Measurements from ENCODE around the gene KLHDC7A. TPM values are rescaled to one million over a fixed set of nuclear protein-coding genes. Genes with fewer than 3 reads are reported as not detected.

The KLHDC7A gene
- polyA plus RNA-seq, 1 donor from 2014 or later, result 0.04 TPM

DNA sequence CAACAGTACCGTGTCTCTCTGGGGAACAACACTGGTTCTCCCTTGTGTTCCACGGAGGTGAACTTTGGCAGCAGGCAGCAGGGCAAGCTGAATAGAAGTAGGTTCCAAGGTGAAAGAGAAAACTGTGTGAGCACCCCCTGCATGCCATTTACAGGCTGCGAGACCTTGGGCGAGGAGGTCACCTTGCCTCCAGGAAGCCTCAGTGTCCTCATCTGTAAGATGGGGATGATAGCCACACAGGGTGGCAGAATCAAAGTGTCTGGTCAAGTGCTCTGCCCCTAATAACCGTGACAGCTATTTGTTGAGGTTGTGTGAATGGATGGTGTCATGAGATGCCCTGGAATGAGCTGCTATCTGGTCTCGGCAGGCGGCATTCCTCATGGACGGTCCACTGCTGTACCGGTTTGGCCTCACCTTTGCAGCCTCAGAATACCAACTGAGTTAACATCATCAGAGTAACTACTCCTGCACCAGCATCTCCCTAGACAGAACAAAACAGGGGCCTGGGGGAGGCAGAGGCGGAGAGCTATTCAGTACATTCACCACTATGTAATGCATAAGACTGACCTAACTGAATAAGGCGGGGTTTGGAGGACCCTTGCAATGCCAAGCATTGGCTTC is 7.4 kb upstream of the KLHDC7A start:
- Histone ChIP-seq H3K79me2 (replicated peaks; ENCODE audit: insufficient read depth, low read length) (no peaks in the 10 kb centered on the region), H3K36me3 (ENCODE audit: insufficient read depth, low read length) (no peaks in the 10 kb centered on the region), H3F3A (ENCODE audit: insufficient read depth, low read length, poor library complexity, severe bottlenecking) (no peaks in the 10 kb centered on the region), H3K27ac (ENCODE audit: low read length) (no peak overlapping the region), H2AFZ (ENCODE audit: low read depth, low read length) (no peak overlapping the region), H4K20me1 (ENCODE audit: insufficient read depth) (no peaks in the 10 kb centered on the region), H3K4me2 (ENCODE audit: low read length) (no peak overlapping the region), H3K9ac (ENCODE audit: low read length) (no peak overlapping the region), H3K9me2 (ENCODE audit: insufficient read depth, low read length) (no peaks in the 10 kb centered on the region), H3K27me3 (ENCODE audit: insufficient read depth, low read depth, low read length) (no peaks in the 10 kb centered on the region), H3K9me3 (ENCODE audit: low read length) (no peaks in the 10 kb centered on the region), H3K4me3 (ENCODE audit: low read length) (no peak overlapping the region)
- TF ChIP-seq MXI1 (conservative IDR thresholded peaks at IDR 0.05; ENCODE audit: poor library complexity, severe bottlenecking) (no peak), EP300 (conservative IDR thresholded peaks at IDR 0.05; ENCODE audit: poor library complexity, severe bottlenecking) (no peak), POLR2AphosphoS5 (IDR thresholded peaks at IDR 0.05) (no peak), EZH2 (IDR thresholded peaks at IDR 0.05; ENCODE audit: borderline replicate concordance, insufficient read depth, low read length, poor library complexity, severe bottlenecking) (no peak), TAF1 (IDR thresholded peaks at IDR 0.05; ENCODE audit: low read depth) (no peak), SMC3 (conservative IDR thresholded peaks at IDR 0.05; ENCODE audit: poor library complexity) (no peak), RAD21 (conservative IDR thresholded peaks at IDR 0.05) (no peak)
- TF ChIP-seq, protein P1, sequence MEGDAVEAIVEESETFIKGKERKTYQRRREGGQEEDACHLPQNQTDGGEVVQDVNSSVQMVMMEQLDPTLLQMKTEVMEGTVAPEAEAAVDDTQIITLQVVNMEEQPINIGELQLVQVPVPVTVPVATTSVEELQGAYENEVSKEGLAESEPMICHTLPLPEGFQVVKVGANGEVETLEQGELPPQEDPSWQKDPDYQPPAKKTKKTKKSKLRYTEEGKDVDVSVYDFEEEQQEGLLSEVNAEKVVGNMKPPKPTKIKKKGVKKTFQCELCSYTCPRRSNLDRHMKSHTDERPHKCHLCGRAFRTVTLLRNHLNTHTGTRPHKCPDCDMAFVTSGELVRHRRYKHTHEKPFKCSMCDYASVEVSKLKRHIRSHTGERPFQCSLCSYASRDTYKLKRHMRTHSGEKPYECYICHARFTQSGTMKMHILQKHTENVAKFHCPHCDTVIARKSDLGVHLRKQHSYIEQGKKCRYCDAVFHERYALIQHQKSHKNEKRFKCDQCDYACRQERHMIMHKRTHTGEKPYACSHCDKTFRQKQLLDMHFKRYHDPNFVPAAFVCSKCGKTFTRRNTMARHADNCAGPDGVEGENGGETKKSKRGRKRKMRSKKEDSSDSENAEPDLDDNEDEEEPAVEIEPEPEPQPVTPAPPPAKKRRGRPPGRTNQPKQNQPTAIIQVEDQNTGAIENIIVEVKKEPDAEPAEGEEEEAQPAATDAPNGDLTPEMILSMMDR (IDR thresholded peaks at IDR 0.05; ENCODE audit: poor library complexity, severe bottlenecking), result no peak
- TF ChIP-seq, protein P2, sequence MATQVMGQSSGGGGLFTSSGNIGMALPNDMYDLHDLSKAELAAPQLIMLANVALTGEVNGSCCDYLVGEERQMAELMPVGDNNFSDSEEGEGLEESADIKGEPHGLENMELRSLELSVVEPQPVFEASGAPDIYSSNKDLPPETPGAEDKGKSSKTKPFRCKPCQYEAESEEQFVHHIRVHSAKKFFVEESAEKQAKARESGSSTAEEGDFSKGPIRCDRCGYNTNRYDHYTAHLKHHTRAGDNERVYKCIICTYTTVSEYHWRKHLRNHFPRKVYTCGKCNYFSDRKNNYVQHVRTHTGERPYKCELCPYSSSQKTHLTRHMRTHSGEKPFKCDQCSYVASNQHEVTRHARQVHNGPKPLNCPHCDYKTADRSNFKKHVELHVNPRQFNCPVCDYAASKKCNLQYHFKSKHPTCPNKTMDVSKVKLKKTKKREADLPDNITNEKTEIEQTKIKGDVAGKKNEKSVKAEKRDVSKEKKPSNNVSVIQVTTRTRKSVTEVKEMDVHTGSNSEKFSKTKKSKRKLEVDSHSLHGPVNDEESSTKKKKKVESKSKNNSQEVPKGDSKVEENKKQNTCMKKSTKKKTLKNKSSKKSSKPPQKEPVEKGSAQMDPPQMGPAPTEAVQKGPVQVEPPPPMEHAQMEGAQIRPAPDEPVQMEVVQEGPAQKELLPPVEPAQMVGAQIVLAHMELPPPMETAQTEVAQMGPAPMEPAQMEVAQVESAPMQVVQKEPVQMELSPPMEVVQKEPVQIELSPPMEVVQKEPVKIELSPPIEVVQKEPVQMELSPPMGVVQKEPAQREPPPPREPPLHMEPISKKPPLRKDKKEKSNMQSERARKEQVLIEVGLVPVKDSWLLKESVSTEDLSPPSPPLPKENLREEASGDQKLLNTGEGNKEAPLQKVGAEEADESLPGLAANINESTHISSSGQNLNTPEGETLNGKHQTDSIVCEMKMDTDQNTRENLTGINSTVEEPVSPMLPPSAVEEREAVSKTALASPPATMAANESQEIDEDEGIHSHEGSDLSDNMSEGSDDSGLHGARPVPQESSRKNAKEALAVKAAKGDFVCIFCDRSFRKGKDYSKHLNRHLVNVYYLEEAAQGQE (IDR thresholded peaks at IDR 0.05; ENCODE audit: borderline replicate concordance), result no peak

DNA sequence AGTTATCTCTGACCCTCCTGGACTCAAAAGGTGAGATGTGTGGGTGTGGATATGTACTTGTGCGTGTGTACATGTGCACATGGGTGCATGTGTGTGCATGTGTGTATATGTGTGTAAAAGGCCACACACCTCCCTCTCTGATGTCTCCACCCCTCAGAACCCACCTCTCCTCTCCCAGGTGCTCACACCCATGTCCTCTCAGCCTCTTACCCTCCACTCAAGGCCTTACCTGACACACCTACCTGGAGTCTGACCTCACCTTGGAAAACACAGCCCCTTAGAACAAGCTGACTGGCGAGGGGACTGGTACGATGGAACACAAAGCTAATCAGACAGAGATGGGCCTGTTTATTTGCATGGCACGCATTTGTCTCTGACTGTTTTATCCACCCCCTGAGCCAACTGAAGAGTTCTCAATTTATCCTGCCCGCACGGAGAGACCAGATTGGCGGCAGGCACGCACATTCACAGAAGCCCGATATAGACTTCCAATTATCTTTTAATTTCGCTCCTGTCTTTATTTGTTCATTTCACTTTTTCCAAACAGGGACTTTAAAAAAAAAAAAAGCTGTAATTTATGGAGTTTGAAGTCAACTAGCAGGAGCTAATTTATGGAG is 6.1 kb upstream of the KLHDC7A start:
- Histone ChIP-seq H3K27ac (ENCODE audit: low read length) (no peak overlapping the region), H3K4me3 (ENCODE audit: low read length) (no peak overlapping the region), H3K9ac (ENCODE audit: low read length) (no peak overlapping the region), H3K79me2 (replicated peaks; ENCODE audit: insufficient read depth, low read length) (no peaks in the 10 kb centered on the region), H2AFZ (ENCODE audit: low read depth, low read length) (no peak overlapping the region), H3K9me3 (ENCODE audit: low read length) (no peaks in the 10 kb centered on the region), H3K27me3 (ENCODE audit: insufficient read depth, low read depth, low read length) (no peaks in the 10 kb centered on the region), H3K4me2 (ENCODE audit: low read length) (no peak overlapping the region), H4K20me1 (ENCODE audit: insufficient read depth) (no peaks in the 10 kb centered on the region), H3K36me3 (ENCODE audit: insufficient read depth, low read length) (no peaks in the 10 kb centered on the region), H3K9me2 (ENCODE audit: insufficient read depth, low read length) (no peaks in the 10 kb centered on the region), H3F3A (ENCODE audit: insufficient read depth, low read length, poor library complexity, severe bottlenecking) (no peaks in the 10 kb centered on the region)
- TF ChIP-seq, protein P2 (IDR thresholded peaks at IDR 0.05; ENCODE audit: borderline replicate concordance), result no peak
- no peak for TF ChIP-seq MXI1 (conservative IDR thresholded peaks at IDR 0.05; ENCODE audit: poor library complexity, severe bottlenecking)
- no peak for TF ChIP-seq SMC3 (conservative IDR thresholded peaks at IDR 0.05; ENCODE audit: poor library complexity)
- TF ChIP-seq, protein P1 (IDR thresholded peaks at IDR 0.05; ENCODE audit: poor library complexity, severe bottlenecking), result no peak
- no peak for TF ChIP-seq EP300 (conservative IDR thresholded peaks at IDR 0.05; ENCODE audit: poor library complexity, severe bottlenecking)
- TF ChIP-seq EZH2 (IDR thresholded peaks at IDR 0.05; ENCODE audit: borderline replicate concordance, insufficient read depth, low read length, poor library complexity, severe bottlenecking), result no peak
- no peak for TF ChIP-seq TAF1 (IDR thresholded peaks at IDR 0.05; ENCODE audit: low read depth)
- no peak for TF ChIP-seq POLR2AphosphoS5 (IDR thresholded peaks at IDR 0.05)
- TF ChIP-seq RAD21 (conservative IDR thresholded peaks at IDR 0.05), result no peak
